ENCODE results near the gene PHF12.

- TF ChIP-seq CTCF (IDR thresholded peaks at IDR 0.05) (no peak), POLR2AphosphoS5 (IDR thresholded peaks at IDR 0.05) (no peak), POLR2A (IDR thresholded peaks at IDR 0.05) (no peak)
Observed at GRCh38 chr17:28974451-28974850, 23.1 kb upstream of the PHF12 start.

Data from sigmoid colon (tissue), 4 donors.